Glomerular visceral epithelial cell (primary cell): ENCODE data around the gene SWT1.

ENCODE experiments used
- DNase-seq: peaks from one replicate; pipeline ENCODE4 v3.0.0-alpha.2; 2016; ENCODE audit errors: extremely low spot score

SWT1 gene

DNA sequence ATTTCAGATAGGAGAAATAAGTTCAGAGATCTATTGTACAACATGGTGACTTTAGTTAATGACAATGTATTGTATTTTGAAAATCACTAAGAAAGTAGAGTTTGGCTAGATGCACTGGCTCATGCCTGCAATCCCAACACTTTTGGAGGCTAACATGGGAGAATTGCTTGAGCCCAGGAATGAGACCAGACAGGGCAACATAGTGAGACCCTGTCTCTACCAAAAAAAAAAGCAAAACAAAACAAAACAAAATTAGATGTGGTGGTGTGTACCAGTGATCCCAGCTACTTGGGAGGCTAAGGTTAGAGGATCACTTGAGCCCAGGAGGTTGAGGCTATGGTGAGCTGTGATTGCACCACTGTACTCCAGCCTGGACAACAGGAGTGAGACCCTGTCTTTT, 132.9 kb downstream of the SWT1 start:
- DNase-seq: no peak

DNA sequence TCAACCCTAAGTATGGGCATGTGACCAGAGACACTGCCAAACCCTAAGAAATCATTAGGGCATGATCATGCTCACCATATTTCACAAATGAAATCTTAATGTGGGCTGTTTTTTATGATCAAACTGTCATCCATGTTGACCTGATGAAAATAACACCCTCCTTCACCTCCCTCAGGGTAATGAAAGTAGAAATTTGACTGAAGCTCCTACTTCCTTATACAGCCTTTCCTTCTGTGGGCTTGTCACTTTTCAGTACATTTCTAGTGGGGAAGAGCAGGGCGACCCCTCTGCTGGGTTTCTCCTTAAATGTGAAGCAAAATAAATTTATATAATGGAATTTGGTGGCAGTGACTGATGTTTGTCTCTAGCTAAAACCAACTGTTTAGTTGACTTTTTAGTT, 134.2 kb downstream of the SWT1 start:
- no peak for DNase-seq

DNA sequence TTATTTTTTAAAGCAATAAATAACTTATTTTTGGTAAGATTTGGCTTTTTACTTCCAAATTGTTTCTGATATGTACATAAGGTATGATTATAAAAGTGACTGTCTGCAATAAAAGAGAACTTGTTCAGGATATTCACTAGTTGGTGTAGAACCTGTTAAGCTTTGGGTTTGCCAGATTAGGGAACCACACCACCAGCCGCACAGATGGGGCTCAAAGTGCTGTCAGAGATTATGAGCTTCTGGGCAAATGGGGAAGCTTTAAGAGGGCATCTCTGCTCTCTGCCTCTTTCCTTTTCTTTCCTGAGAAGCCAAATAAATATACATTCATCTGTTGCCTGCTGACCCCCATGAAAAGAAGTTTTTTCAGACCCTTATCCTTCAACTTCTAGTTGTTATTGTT, 134.7 kb downstream of the SWT1 start:
- no peak for DNase-seq

DNA sequence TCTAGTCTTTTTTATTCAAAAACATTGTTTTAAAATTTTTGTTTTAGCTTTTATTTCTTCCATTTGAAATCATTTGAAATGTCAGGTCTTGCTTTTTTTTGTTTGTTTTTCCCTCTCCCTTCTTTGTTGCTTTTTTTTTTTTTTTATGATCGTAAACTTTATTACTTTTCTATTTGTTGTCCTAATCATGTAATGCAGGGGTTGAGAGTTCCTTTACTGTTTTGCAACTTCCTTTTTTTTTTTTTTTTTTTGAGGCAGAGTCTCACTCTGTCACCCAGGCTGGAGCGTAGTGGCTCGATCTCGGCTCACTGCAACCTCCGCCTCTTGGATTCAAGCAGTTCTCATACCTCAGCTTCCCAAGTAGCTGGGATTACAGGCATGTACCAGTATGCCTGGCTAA, 135.3 kb downstream of the SWT1 start:
- DNase-seq: no peak

DNA sequence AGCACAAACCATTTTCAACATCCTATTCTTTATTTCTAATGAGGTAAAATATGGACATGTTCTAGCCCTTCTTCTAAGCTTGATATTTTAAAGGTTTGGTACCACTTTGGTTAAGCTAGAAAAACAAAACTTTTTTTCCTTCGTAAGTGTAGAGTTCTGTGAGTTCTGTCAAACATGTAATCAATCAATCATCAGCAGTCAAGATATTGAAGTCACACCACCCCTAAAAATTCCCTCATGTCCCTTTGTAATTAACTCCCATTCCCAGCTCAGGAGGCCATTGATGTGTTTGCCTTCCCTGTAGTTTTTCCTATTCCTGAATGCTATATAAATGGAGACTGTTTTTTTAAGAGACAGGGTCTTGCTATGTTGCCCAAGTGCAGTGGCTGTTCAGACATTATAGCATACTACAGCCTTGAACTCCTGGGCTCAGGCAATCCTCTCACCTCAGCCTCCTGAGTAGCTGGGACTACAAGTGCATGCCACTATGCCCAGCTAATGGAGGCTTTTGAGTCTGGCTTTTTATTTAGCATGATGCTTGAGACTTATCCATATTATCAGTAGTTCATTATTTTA, 137.1 kb downstream of the SWT1 start:
- DNase-seq: no peak

- no peak for DNase-seq
These were observed 138.1 kb downstream of the SWT1 start for GRCh38 chr1:185295091-185295490.

DNA sequence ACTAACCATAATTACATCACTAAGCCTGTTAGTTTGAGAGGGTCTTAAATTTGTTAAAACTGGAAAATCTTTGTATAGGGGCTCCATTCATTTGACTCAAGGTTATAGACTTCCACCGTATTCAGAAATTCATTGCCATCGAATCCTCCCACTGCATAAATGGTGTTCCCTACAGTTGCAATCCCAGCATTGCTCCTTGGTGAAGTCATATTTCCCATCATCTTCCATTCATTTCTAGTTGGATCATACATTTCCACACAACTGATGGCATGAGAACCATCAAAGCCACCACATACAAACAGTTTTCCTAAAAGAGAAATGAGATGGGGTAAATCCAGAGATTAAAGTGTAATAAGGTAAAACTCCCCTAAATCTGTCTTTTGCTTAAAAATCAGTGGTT, 141.0 kb downstream of the SWT1 start:
- no peak for DNase-seq

- DNase-seq: no peak
These were observed 143.2 kb downstream of the SWT1 start for GRCh38 chr1:185300152-185300551.

GRCh38 chr1:185305419-185305818, 148.5 kb downstream of the SWT1 start:
- DNase-seq: no peak

GRCh38 chr1:185308126-185308525, 151.2 kb downstream of the SWT1 start:
- no peak for DNase-seq

DNA sequence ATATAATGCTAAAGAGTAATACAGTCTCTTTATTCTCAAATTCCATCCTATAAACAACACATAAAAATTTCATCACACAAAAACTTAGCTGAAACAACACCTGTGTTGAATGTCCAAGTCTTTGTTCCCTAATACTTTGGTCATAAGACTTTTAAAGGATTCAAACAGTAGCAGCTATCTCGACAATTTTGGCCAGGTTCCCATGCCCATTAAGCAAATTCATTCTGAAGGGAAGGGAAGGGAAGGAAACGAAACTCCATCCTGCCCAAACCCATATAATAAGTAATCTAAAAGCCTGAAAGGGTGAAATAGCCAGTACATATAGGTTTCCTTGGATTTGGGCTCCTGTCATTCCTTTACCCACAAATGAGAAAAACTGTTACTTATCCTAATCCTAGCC, 152.6 kb downstream of the SWT1 start:
- DNase-seq: no peak

DNA sequence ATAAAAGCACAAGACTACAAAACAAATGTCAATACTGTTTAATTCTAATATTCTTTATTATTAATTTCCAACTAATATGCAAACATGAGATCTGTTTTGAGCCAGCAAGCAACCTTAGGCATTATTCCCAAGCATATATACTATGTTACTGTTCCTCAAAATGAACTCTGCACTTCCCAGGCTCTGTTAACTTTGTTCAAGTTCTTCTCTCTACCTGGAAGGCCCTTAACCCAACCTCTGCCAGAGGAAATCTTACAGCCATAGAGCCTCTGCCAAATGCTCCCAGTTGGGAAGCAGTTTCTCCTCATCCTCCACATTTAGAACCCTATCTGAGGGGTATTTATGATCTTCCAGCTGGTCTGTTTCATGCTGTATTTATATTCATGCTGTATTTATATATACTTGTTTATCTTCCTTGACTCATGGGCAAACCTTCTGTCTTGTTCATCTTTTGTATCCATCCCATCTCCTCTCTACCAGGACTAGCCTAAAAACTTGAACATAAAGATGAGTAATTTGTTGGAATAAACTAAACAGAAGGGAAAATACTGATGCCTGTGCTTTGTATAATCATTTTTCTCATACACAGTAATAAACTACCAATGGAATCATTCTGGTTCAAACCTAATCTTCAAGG, 154.7 kb downstream of the SWT1 start:
- DNase-seq: no peak

- DNase-seq: no peak
These were observed 155.6 kb downstream of the SWT1 start for GRCh38 chr1:185312361-185313138.

DNA sequence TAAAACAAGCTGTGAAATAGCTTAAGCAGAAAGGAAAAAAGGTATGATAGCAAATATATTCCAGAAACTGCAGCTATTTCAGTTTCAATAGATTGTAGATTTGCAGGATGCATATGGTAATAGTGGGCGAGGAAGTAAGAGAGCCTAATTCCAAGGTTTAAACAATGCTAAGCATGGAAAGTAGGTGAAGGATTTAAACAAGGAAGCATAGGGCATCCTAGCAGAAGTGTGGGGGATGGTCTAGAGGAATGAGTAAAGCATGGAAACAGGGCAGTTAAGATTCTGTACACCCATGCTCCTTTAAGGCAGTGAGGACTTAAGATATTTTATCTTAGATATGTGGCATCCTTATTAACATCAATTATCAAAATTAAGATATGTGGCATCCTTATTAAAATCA, 157.4 kb downstream of the SWT1 start:
- peak; percentile 10 for DNase-seq

DNA sequence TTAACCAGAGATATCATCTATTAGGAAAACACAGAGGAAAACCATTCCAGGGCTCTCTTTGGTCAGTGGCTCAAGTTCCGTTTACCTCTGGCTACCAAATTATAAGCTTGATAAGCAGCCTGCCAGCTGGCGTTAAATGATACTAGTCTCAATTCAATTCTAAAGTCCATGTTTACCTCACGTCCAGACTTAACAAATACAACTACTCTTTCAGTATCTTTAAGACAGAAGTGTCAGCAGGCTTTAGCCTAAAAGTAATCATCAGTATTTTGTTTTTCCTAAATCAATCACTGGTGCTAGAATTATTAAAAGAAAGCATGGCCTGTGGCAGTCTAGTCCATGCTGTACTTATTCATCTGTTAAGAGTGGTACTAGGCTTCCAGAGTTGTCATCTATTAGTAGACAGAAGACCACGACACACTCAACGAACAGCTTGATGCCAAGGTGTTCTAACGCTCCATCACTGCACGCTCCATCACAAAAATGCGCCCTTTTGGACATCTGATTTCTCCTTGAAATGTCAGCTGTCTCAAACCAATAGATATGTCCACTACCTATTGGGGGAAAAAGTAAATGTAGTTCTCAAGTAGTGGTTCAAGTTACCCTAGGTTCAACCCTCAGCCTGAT, 158.6 kb downstream of the SWT1 start:
- no peak for DNase-seq

GRCh38 chr1:185316163-185317033, 159.4 kb downstream of the SWT1 start:
- peak; percentile 93 for DNase-seq

DNA sequence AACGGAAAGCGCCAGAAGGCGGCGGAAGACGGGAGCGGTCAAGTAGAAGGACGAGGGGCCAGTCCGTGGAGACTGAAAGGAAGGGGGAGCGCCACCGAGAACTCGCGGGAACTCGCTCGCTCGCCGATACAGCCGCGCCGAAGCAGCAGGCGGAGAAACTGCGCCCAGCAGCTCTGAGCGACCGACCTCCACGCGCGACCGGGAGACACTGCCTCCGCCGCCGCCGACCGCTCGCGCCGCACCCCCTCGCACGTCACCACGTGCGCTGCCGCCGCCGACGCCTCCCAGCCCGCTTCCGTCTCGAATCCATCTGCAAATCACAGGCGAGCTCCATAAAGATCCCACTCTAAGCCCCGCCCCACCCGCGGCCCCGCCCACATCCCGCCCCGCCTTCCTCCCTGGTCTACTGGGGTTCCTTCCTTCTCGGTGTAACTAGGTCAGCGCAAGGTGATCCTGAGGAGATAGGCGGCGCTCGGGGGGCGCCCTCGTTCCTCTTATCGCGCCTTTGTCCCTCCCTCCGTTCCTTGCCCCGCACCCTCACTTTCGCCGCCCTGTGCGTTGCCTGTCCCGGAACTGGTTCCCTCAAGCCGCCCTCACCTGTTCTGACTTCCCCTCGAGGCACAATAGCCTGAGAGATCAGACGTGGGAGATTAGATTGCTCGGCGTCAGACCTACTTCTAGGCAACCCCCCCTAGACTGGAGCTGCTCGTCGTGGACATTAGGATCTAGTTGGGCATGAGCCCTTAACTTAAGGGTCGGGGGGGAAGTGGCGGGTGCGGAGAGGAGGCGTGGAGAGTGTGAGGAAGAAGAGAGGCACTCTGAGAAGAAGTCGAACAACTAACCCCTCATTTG, 160.3 kb downstream of the SWT1 start, which contains the start of gene IVNS1ABP:
Gene IVNS1ABP, minus strand, starts transcription at position 210 of the 852 bp plus-strand sequence. CDS start 7,750 bp downstream, outside the sequence.
- peak; percentile 99 for DNase-seq

GRCh38 chr1:185317886-185318310, 160.9 kb downstream of the SWT1 start:
- peak; percentile 47 for DNase-seq

DNA sequence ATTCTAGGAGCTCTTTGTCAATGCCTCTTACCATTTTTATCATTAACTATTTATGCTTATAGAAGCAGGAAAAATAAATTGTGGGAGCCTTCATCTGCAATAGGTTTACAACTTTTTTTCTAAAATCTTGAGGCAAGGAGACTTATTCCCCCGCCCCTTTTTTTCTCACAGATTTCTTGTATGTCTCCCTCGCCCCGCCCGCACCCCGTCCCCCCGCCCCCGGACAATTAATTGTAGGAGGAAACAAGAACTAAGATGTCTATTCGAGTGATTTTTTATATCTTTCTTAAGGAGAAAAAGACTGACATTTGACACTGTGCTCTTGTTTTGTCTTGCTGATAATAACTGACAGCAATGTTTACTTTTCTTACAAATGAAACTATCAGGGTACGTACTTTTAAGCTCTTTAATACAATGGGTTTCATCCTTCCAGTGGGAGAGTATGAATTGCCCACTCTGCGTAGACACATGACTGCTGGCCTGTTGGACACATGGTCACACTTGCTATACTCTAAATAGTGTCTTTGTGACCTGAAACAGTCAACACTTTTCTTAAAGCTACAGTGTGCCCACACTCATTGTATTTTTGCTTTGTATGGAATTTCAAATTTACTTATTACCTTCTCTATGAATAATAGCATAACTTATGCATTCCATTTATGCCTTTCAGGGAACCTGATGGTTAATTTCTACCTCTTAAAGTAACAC, 161.6 kb downstream of the SWT1 start:
- DNase-seq: no peak

DNA sequence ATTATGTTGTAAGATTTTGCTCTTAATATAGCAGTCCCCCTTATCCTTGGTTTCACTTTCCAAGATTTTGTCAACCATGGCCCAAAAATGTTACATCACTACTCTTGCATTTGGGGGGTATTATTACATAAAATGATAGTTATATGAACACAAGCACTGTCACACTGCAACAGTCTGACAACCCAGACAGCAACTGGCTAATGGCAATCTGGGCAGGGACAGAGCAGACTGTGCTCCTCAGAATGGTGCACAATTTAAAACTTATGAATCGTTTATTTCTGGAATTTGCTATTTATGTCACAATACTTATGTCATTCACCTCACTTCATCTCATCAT, 162.1 kb downstream of the SWT1 start:
- no peak for DNase-seq
